Mucosa of rectum (tissue), 2 donors: ENCODE measurements around the gene ZFY.
"Not testable (repeated sequence)": the region's sequence is repeated elsewhere in the genome, so short reads cannot be mapped to it uniquely, and the experiment has no call there.

Source experiments
- H3K27ac ChIP-seq, 2 donors: one replicate each; pipeline ENCODE4 v1.7.0; 2013; ENCODE audit warnings: inconsistent platforms in 2 of 2, low read depth in 2 of 2, low read length in 2 of 2
- H3K27me3 ChIP-seq, 2 donors: one replicate each; pipeline ENCODE4 v1.7.0; 2013; ENCODE audit warnings: low read length in 2 of 2; ENCODE audit not compliant: control insufficient read depth in 2 of 2, insufficient read depth in 2 of 2
- H3K36me3 ChIP-seq, 2 donors: one replicate each; pipeline ENCODE4 v1.7.0; 2013; ENCODE audit warnings: low read length in 2 of 2; ENCODE audit not compliant: control insufficient read depth in 2 of 2, insufficient read depth in 2 of 2
- H3K4me1 ChIP-seq, 2 donors: one replicate each; pipeline ENCODE4 v1.7.0; 2013; ENCODE audit warnings: low read length in 2 of 2, mild to moderate bottlenecking in 1 of 2; ENCODE audit not compliant: control insufficient read depth in 2 of 2, insufficient read depth in 2 of 2
- H3K4me3 ChIP-seq, 2 donors: one replicate each; pipeline ENCODE4 v1.7.0; 2013; ENCODE audit warnings: low read length in 2 of 2
- H3K9ac ChIP-seq, 2 donors: one replicate each; pipeline ENCODE4 v1.7.0; 2013; ENCODE audit warnings: low read length in 2 of 2, low read depth in 1 of 2, mild to moderate bottlenecking in 1 of 2
- H3K9me3 ChIP-seq, 2 donors: one replicate each; pipeline ENCODE4 v1.7.0; 2013; ENCODE audit warnings: low read length in 2 of 2; ENCODE audit not compliant: control insufficient read depth in 2 of 2
- donor health status: healthy.
- donor health status: Normal muscosa, but diverticular disease.

The ZFY gene

GRCh38 chrY:2972708-2973107 is 37.5 kb downstream of the ZFY start:
- H3K27ac ChIP-seq, result no peak overlapping the region
- H3K9ac ChIP-seq, result no peak overlapping the region
- H3K36me3 ChIP-seq, result no peaks in the 10 kb centered on the region
- no peak overlapping the region for H3K4me3 ChIP-seq
- no peaks in the 10 kb centered on the region for H3K9me3 ChIP-seq
- H3K27me3 ChIP-seq, result no peaks in the 10 kb centered on the region
- no peaks in the 10 kb centered on the region for H3K4me1 ChIP-seq

GRCh38 chrY:2973110-2973751 is 38.0 kb downstream of the ZFY start:
- H3K4me1 ChIP-seq, result no peaks in the 10 kb centered on the region
- H3K9me3 ChIP-seq, result no peaks in the 10 kb centered on the region
- H3K9ac ChIP-seq, result no peak overlapping the region
- no peaks in the 10 kb centered on the region for H3K36me3 ChIP-seq
- no peak overlapping the region for H3K27ac ChIP-seq
- H3K27me3 ChIP-seq, result no peaks in the 10 kb centered on the region
- no peak overlapping the region for H3K4me3 ChIP-seq

GRCh38 chrY:2979283-2979682 is 44.1 kb downstream of the ZFY start:
- Histone ChIP-seq H3K27me3 (no peaks in the 10 kb centered on the region), H3K9ac (no peak overlapping the region), H3K4me3 (no peak overlapping the region), H3K4me1 (no peaks in the 10 kb centered on the region), H3K9me3 (no peaks in the 10 kb centered on the region), H3K27ac (no peak overlapping the region), H3K36me3 (no peaks in the 10 kb centered on the region)

GRCh38 chrY:2984491-2984890 is 49.3 kb downstream of the ZFY start:
- no peaks in the 10 kb centered on the region for H3K9me3 ChIP-seq
- H3K27ac ChIP-seq, result no peak overlapping the region

GRCh38 chrY:2987178-2987577 is 52.0 kb downstream of the ZFY start:
- H3K27ac ChIP-seq, H3K27me3 ChIP-seq: not testable (repeated sequence)

More at GRCh38 chrY:2984491-2984890, 49.3 kb downstream of the ZFY start:
- Histone ChIP-seq H3K9ac (no peak overlapping the region), H3K27me3 (no peaks in the 10 kb centered on the region), H3K4me1 (no peaks in the 10 kb centered on the region), H3K4me3 (no peak overlapping the region), H3K36me3 (no peaks in the 10 kb centered on the region)

GRCh38 chrY:2997369-2997768 is 62.2 kb downstream of the ZFY start:
- not testable (repeated sequence) for H3K27me3 ChIP-seq, H3K27ac ChIP-seq, H3K9ac ChIP-seq, H3K9me3 ChIP-seq, H3K4me3 ChIP-seq, H3K4me1 ChIP-seq, H3K36me3 ChIP-seq

More at GRCh38 chrY:2987178-2987577, 52.0 kb downstream of the ZFY start:
- not testable (repeated sequence) for H3K9ac ChIP-seq, H3K9me3 ChIP-seq, H3K4me1 ChIP-seq, H3K36me3 ChIP-seq, H3K4me3 ChIP-seq

GRCh38 chrY:3002190-3002589 is 67.0 kb downstream of the ZFY start:
- H3K4me1 ChIP-seq, result no peaks in the 10 kb centered on the region
- no peaks in the 10 kb centered on the region for H3K27me3 ChIP-seq
- no peak overlapping the region for H3K27ac ChIP-seq
- H3K9me3 ChIP-seq, result no peaks in the 10 kb centered on the region
- no peak overlapping the region for H3K4me3 ChIP-seq
- no peaks in the 10 kb centered on the region for H3K36me3 ChIP-seq
- no peak overlapping the region for H3K9ac ChIP-seq

- no peak overlapping the region for H3K9ac ChIP-seq
- H3K36me3 ChIP-seq, result no peaks in the 10 kb centered on the region
- H3K27ac ChIP-seq, result no peak overlapping the region
- H3K4me3 ChIP-seq, result no peak overlapping the region
- no peaks in the 10 kb centered on the region for H3K27me3 ChIP-seq
- no peaks in the 10 kb centered on the region for H3K4me1 ChIP-seq
- H3K9me3 ChIP-seq, result no peaks in the 10 kb centered on the region
Measured at GRCh38 chrY:3002680-3003515, 67.7 kb downstream of the ZFY start.

GRCh38 chrY:3003516-3003830 is 68.3 kb downstream of the ZFY start:
- Histone ChIP-seq H3K4me3 (no peak overlapping the region), H3K27me3 (no peaks in the 10 kb centered on the region), H3K36me3 (no peaks in the 10 kb centered on the region), H3K27ac (no peak overlapping the region), H3K9ac (no peak overlapping the region), H3K9me3 (no peaks in the 10 kb centered on the region), H3K4me1 (no peaks in the 10 kb centered on the region)

GRCh38 chrY:3003846-3004245 is 68.7 kb downstream of the ZFY start:
- no peak overlapping the region for H3K4me3 ChIP-seq
- H3K27me3 ChIP-seq, result no peaks in the 10 kb centered on the region
- no peak overlapping the region for H3K9ac ChIP-seq
- no peaks in the 10 kb centered on the region for H3K9me3 ChIP-seq
- no peaks in the 10 kb centered on the region for H3K36me3 ChIP-seq
- H3K27ac ChIP-seq, result no peak overlapping the region
- H3K4me1 ChIP-seq, result no peaks in the 10 kb centered on the region
